ENCODE measurements around the gene CCDC136.

CCDC136 gene

GRCh38 chr7:128773604-128774003, 18.2 kb upstream of the CCDC136 start:
- Histone ChIP-seq H3K36me3 (ENCODE audit: insufficient read depth, low read length) (peaks cover 47% of the 10 kb centered on the region), H3K79me2 (ENCODE audit: insufficient read depth, low read length) (no peaks in the 10 kb centered on the region), H2AFZ (ENCODE audit: low read length) (no peak overlapping the region), H3K9ac (ENCODE audit: low read length) (no peak overlapping the region), H4K20me1 (ENCODE audit: insufficient read depth, low read length) (no peaks in the 10 kb centered on the region), H3K4me2 (ENCODE audit: low read length) (no peak overlapping the region), H3F3A (ENCODE audit: insufficient read depth, low read length) (no peaks in the 10 kb centered on the region), H3K4me3 (ENCODE audit: low read depth, low read length, poor library complexity, severe bottlenecking) (no peak overlapping the region), H3K9me3 (ENCODE audit: low read length) (peaks cover 14% of the 10 kb centered on the region), H3K27ac (ENCODE audit: low read depth, low read length, poor library complexity, severe bottlenecking) (no peak overlapping the region), H3K9me2 (ENCODE audit: low read depth, low read length) (no peaks in the 10 kb centered on the region), H3K4me1 (ENCODE audit: insufficient read depth, low read length, severe bottlenecking) (no peaks in the 10 kb centered on the region), H3K27me3 (ENCODE audit: insufficient read depth, low read length) (no peaks in the 10 kb centered on the region; the same call in 1 of the 2 replicates)
- TF ChIP-seq EZH2 (IDR thresholded peaks at IDR 0.05; ENCODE audit: borderline replicate concordance, low read length) (no peak), CTCF (IDR thresholded peaks at IDR 0.05; ENCODE audit: low read length) (no peak)

- H3K4me3 ChIP-seq (ENCODE audit: low read depth, low read length, poor library complexity, severe bottlenecking): no peak overlapping the region
- TF ChIP-seq CTCF (IDR thresholded peaks at IDR 0.05; ENCODE audit: low read length): no peak
- no peak for TF ChIP-seq EZH2 (IDR thresholded peaks at IDR 0.05; ENCODE audit: borderline replicate concordance, low read length)
- no peak overlapping the region for H3K4me2 ChIP-seq (ENCODE audit: low read length)
- no peak overlapping the region for H3K27ac ChIP-seq (ENCODE audit: low read depth, low read length, poor library complexity, severe bottlenecking)
- H3K9me2 ChIP-seq (ENCODE audit: low read depth, low read length): no peaks in the 10 kb centered on the region
- H4K20me1 ChIP-seq (ENCODE audit: insufficient read depth, low read length): no peaks in the 10 kb centered on the region
- H3K79me2 ChIP-seq (ENCODE audit: insufficient read depth, low read length): no peaks in the 10 kb centered on the region
- H3K27me3 ChIP-seq (ENCODE audit: insufficient read depth, low read length): no peaks in the 10 kb centered on the region; the same call in 1 of the 2 replicates
- peaks cover 14% of the 10 kb centered on the region for H3K9me3 ChIP-seq (ENCODE audit: low read length)
- no peak overlapping the region for H2AFZ ChIP-seq (ENCODE audit: low read length)
- H3K36me3 ChIP-seq (ENCODE audit: insufficient read depth, low read length): peaks cover 41% of the 10 kb centered on the region
- no peak overlapping the region for H3K9ac ChIP-seq (ENCODE audit: low read length)
- H3F3A ChIP-seq (ENCODE audit: insufficient read depth, low read length): no peaks in the 10 kb centered on the region
- H3K4me1 ChIP-seq (ENCODE audit: insufficient read depth, low read length, severe bottlenecking): no peaks in the 10 kb centered on the region
These were observed 17.6 kb upstream of the CCDC136 start for GRCh38 chr7:128774029-128774689.

- no peak overlapping the region for H3K4me2 ChIP-seq (ENCODE audit: low read length)
These were observed 16.8 kb upstream of the CCDC136 start for GRCh38 chr7:128774921-128775320.

More at GRCh38 chr7:128774921-128775320, 16.8 kb upstream of the CCDC136 start:
- no peak for TF ChIP-seq EZH2 (IDR thresholded peaks at IDR 0.05; ENCODE audit: borderline replicate concordance, low read length)
- no peak for TF ChIP-seq CTCF (IDR thresholded peaks at IDR 0.05; ENCODE audit: low read length)
- H3K36me3 ChIP-seq (ENCODE audit: insufficient read depth, low read length): peaks cover 34% of the 10 kb centered on the region
- H3K27me3 ChIP-seq (ENCODE audit: insufficient read depth, low read length): no peaks in the 10 kb centered on the region; the same call in 1 of the 2 replicates
- H3K9ac ChIP-seq (ENCODE audit: low read length): no peak overlapping the region
- H3K9me3 ChIP-seq (ENCODE audit: low read length): peaks cover 14% of the 10 kb centered on the region
- H3F3A ChIP-seq (ENCODE audit: insufficient read depth, low read length): no peaks in the 10 kb centered on the region
- no peaks in the 10 kb centered on the region for H3K9me2 ChIP-seq (ENCODE audit: low read depth, low read length)
- no peak overlapping the region for H3K4me3 ChIP-seq (ENCODE audit: low read depth, low read length, poor library complexity, severe bottlenecking)
- H3K79me2 ChIP-seq (ENCODE audit: insufficient read depth, low read length): no peaks in the 10 kb centered on the region
- no peak overlapping the region for H2AFZ ChIP-seq (ENCODE audit: low read length)
- H4K20me1 ChIP-seq (ENCODE audit: insufficient read depth, low read length): no peaks in the 10 kb centered on the region
- no peaks in the 10 kb centered on the region for H3K4me1 ChIP-seq (ENCODE audit: insufficient read depth, low read length, severe bottlenecking)
- H3K27ac ChIP-seq (ENCODE audit: low read depth, low read length, poor library complexity, severe bottlenecking): no peak overlapping the region

Data from OCI-LY1 (cell line).